Esophagus mucosa (tissue), 1 donor: ENCODE measurements around the gene RBKS. TPM values are rescaled to one million over a fixed set of nuclear protein-coding genes. Genes with fewer than 3 reads are reported as not detected.

ENCODE experiments used
- total RNA-seq: library from RNA; stranded (reverse); gene quantifications from one replicate; pipeline ENCODE4 v1.2.4, GENCODE V29; 2023
- donor health status: DM: yes; HTN: yes; CAD: no.

Gene RBKS
- total RNA-seq, 1 donor from 2014 or later, result 4.5 TPM

Other genes with a start within 250 kb of the RBKS start
- gene SUPT7L, start 226.8 kb downstream of the RBKS start, total RNA-seq, result 11.7 TPM
- 13.3 TPM for gene SLC4A1AP, start 226.5 kb downstream of the RBKS start, total RNA-seq
- 37.3 TPM for gene MRPL33, start 118.7 kb downstream of the RBKS start, total RNA-seq
- gene BABAM2, start 342 bp upstream of the RBKS start, total RNA-seq, result 29.5 TPM